Measurements from ENCODE around the gene B3GNT5. TPM values are rescaled to one million over a fixed set of nuclear protein-coding genes. Genes with fewer than 3 reads are reported as not detected.

Gene B3GNT5
- total and polyA plus RNA-seq, 9 of the 15 experiments (the other 6 are each of a cell fraction or from before 2014, with no cell fraction given) = 8.8 to 23.8 (median 14.4) TPM

DNA sequence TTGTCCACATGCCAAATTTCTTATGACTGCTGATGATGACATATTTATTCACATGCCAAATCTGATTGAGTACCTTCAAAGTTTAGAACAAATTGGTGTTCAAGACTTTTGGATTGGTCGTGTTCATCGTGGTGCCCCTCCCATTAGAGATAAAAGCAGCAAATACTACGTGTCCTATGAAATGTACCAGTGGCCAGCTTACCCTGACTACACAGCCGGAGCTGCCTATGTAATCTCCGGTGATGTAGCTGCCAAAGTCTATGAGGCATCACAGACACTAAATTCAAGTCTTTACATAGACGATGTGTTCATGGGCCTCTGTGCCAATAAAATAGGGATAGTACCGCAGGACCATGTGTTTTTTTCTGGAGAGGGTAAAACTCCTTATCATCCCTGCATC is 17.3 kb downstream of the B3GNT5 start:
- H4K20me1 ChIP-seq (replicated peaks; ENCODE audit: control insufficient read depth, insufficient read depth, low read length) = no peaks in the 10 kb centered on the region; the same call in 1 of the 2 replicates
- no peaks in the 10 kb centered on the region for H3K9me3 ChIP-seq (replicated peaks; ENCODE audit: control insufficient read depth, insufficient read depth, low read depth, low read length)
- H3K27me3 ChIP-seq (ENCODE audit: control insufficient read depth in 2 of 2, insufficient read depth in 2 of 2, low read length in 2 of 2) = no peaks in the 10 kb centered on the region
- 86% methylated on average over 7 of the region's 7 CpGs for WGBS (ENCODE audit: insufficient coverage, low coverage, missing lambda C conversion rate)
- H3K4me1 ChIP-seq (replicated peaks in 1 of 2; ENCODE audit: control insufficient read depth in 2 of 2, insufficient read depth in 2 of 2, low read length in 2 of 2) = peaks cover 0 to 10% of the 10 kb centered on the region in 2 experiments; a peak in 3 of 5 replicates
- peaks cover 26% of the 10 kb centered on the region for H3K36me3 ChIP-seq (ENCODE audit: control insufficient read depth, insufficient read depth, low read length)
- POLR2A ChIA-PET = interaction anchor here (1.8 kb wide), 1 partner anchor 12 kb away, joined by 5 read pairs; no protein-coding TSS in a partner anchor
- H3K27ac ChIP-seq (ENCODE audit: extremely low read depth, low read depth, low read length) = no peak overlapping the region
- no peak overlapping the region for H2AFZ ChIP-seq (ENCODE audit: low read depth, low read length)
- no peak for FAIRE-seq
- DNase-seq (ENCODE audit: extremely low read depth in 1 of 4, low spot score in 3 of 4) = no peak
- no peak for ATAC-seq
- intact Hi-C loops (cut with micrococcal nuclease) (no loop called here), in situ Hi-C loops (cut with MboI) (no loop called here)
- no peak overlapping the region for H3K4me3 ChIP-seq
- H3K4me2 ChIP-seq (ENCODE audit: insufficient read depth, low read length) = no peak overlapping the region
- H3K9ac ChIP-seq (ENCODE audit: insufficient read depth in 1 of 2, low read depth in 2 of 2, low read length in 2 of 2) = no peak overlapping the region
- H3K9me1 ChIP-seq (ENCODE audit: control insufficient read depth, insufficient read depth, low read length) = no peaks in the 10 kb centered on the region
- peaks cover 24% of the 10 kb centered on the region; the same call in 2 of the 3 replicates for H3K79me2 ChIP-seq (ENCODE audit: control insufficient read depth, insufficient read depth, low read length)
- BruUV-seq (replicated peaks) = no TSS peak
- CTCF ChIA-PET (ENCODE audit: low intra/inter-chr PET ratio) = no interaction called here
- TF ChIP-seq EWSR1 (IDR thresholded peaks at IDR 0.05; ENCODE audit: borderline replicate concordance, low read depth, partially characterized antibody) = no peak
- no peak for TF ChIP-seq ZNF696 (CRISPR knock-in tag; conservative IDR thresholded peaks at IDR 0.05)
- TF ChIP-seq YBX1 (IDR thresholded peaks at IDR 0.05) = no peak
- TF ChIP-seq ZNF384 (IDR thresholded peaks at IDR 0.05; ENCODE audit: low read depth, low read length) = no peak
- TF ChIP-seq ZNF133 (CRISPR knock-in tag; IDR thresholded peaks at IDR 0.05) = no peak
- TF ChIP-seq PREB (CRISPR knock-in tag; IDR thresholded peaks at IDR 0.05) = no peak
- no peak for TF ChIP-seq ZNF586 (CRISPR knock-in tag; conservative IDR thresholded peaks at IDR 0.05)
- TF ChIP-seq, protein P1, sequence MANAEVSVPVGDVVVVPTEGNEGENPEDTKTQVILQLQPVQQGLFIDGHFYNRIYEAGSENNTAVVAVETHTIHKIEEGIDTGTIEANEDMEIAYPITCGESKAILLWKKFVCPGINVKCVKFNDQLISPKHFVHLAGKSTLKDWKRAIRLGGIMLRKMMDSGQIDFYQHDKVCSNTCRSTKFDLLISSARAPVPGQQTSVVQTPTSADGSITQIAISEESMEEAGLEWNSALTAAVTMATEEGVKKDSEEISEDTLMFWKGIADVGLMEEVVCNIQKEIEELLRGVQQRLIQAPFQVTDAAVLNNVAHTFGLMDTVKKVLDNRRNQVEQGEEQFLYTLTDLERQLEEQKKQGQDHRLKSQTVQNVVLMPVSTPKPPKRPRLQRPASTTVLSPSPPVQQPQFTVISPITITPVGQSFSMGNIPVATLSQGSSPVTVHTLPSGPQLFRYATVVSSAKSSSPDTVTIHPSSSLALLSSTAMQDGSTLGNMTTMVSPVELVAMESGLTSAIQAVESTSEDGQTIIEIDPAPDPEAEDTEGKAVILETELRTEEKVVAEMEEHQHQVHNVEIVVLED (CRISPR knock-in tag; IDR thresholded peaks at IDR 0.05) = no peak
- TF ChIP-seq, protein P2, sequence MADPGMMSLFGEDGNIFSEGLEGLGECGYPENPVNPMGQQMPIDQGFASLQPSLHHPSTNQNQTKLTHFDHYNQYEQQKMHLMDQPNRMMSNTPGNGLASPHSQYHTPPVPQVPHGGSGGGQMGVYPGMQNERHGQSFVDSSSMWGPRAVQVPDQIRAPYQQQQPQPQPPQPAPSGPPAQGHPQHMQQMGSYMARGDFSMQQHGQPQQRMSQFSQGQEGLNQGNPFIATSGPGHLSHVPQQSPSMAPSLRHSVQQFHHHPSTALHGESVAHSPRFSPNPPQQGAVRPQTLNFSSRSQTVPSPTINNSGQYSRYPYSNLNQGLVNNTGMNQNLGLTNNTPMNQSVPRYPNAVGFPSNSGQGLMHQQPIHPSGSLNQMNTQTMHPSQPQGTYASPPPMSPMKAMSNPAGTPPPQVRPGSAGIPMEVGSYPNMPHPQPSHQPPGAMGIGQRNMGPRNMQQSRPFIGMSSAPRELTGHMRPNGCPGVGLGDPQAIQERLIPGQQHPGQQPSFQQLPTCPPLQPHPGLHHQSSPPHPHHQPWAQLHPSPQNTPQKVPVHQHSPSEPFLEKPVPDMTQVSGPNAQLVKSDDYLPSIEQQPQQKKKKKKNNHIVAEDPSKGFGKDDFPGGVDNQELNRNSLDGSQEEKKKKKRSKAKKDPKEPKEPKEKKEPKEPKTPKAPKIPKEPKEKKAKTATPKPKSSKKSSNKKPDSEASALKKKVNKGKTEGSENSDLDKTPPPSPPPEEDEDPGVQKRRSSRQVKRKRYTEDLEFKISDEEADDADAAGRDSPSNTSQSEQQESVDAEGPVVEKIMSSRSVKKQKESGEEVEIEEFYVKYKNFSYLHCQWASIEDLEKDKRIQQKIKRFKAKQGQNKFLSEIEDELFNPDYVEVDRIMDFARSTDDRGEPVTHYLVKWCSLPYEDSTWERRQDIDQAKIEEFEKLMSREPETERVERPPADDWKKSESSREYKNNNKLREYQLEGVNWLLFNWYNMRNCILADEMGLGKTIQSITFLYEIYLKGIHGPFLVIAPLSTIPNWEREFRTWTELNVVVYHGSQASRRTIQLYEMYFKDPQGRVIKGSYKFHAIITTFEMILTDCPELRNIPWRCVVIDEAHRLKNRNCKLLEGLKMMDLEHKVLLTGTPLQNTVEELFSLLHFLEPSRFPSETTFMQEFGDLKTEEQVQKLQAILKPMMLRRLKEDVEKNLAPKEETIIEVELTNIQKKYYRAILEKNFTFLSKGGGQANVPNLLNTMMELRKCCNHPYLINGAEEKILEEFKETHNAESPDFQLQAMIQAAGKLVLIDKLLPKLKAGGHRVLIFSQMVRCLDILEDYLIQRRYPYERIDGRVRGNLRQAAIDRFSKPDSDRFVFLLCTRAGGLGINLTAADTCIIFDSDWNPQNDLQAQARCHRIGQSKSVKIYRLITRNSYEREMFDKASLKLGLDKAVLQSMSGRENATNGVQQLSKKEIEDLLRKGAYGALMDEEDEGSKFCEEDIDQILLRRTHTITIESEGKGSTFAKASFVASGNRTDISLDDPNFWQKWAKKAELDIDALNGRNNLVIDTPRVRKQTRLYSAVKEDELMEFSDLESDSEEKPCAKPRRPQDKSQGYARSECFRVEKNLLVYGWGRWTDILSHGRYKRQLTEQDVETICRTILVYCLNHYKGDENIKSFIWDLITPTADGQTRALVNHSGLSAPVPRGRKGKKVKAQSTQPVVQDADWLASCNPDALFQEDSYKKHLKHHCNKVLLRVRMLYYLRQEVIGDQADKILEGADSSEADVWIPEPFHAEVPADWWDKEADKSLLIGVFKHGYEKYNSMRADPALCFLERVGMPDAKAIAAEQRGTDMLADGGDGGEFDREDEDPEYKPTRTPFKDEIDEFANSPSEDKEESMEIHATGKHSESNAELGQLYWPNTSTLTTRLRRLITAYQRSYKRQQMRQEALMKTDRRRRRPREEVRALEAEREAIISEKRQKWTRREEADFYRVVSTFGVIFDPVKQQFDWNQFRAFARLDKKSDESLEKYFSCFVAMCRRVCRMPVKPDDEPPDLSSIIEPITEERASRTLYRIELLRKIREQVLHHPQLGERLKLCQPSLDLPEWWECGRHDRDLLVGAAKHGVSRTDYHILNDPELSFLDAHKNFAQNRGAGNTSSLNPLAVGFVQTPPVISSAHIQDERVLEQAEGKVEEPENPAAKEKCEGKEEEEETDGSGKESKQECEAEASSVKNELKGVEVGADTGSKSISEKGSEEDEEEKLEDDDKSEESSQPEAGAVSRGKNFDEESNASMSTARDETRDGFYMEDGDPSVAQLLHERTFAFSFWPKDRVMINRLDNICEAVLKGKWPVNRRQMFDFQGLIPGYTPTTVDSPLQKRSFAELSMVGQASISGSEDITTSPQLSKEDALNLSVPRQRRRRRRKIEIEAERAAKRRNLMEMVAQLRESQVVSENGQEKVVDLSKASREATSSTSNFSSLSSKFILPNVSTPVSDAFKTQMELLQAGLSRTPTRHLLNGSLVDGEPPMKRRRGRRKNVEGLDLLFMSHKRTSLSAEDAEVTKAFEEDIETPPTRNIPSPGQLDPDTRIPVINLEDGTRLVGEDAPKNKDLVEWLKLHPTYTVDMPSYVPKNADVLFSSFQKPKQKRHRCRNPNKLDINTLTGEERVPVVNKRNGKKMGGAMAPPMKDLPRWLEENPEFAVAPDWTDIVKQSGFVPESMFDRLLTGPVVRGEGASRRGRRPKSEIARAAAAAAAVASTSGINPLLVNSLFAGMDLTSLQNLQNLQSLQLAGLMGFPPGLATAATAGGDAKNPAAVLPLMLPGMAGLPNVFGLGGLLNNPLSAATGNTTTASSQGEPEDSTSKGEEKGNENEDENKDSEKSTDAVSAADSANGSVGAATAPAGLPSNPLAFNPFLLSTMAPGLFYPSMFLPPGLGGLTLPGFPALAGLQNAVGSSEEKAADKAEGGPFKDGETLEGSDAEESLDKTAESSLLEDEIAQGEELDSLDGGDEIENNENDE (IDR thresholded peaks at IDR 0.05; ENCODE audit: low read depth, low read length) = no peak
